ENCODE results near the gene TNFAIP3. TPM values are rescaled to one million over a fixed set of nuclear protein-coding genes. Genes with fewer than 3 reads are reported as not detected.

Gene TNFAIP3
- total and polyA plus RNA-seq, 2 donors (not counting 3 experiments of a cell fraction or from before 2014, with no cell fraction given), result 4.0 to 8.6 TPM

- FAIRE-seq, result no peak
- H3K79me2 ChIP-seq (ENCODE audit: control insufficient read depth, insufficient read depth, low read length), result no peaks in the 10 kb centered on the region
- H3K27ac ChIP-seq (ENCODE audit: insufficient read depth, low read depth, low read length), result no peak overlapping the region
- intact Hi-C loops (cut with micrococcal nuclease) (no loop called here), dilution Hi-C loops (cut with MboI; ENCODE audit: extremely low pct_ligation_motif_present, low sequenced_read_pairs) (no loop called here)
- TF ChIP-seq MAX (IDR thresholded peaks at IDR 0.05; ENCODE audit: insufficient read depth, insufficient read length), result no peak
- TF ChIP-seq FOS (IDR thresholded peaks at IDR 0.05; ENCODE audit: borderline replicate concordance, insufficient read depth, low read length), result no peak
- no peak for TF ChIP-seq GATA2 (IDR thresholded peaks at IDR 0.05; ENCODE audit: insufficient read depth, insufficient read length, low read depth, low read length)
- no peak for TF ChIP-seq JUN (IDR thresholded peaks at IDR 0.05; ENCODE audit: borderline replicate concordance, insufficient read depth, insufficient read length, low read depth)
- TF ChIP-seq CTCF (IDR thresholded peaks at IDR 0.05; ENCODE audit: extremely low read depth in 1 of 2, insufficient read depth in 1 of 2, low read depth in 1 of 2, low read length in 2 of 2), result no peak
- no peak for TF ChIP-seq POLR2A (IDR thresholded peaks at IDR 0.05; ENCODE audit: low read depth, low read length)
- TF ChIP-seq POLR2AphosphoS5 (IDR thresholded peaks at IDR 0.05; ENCODE audit: insufficient read depth, low read depth, low read length), result no peak
- no peak for TF ChIP-seq EZH2 (IDR thresholded peaks at IDR 0.05; ENCODE audit: borderline replicate concordance, low read depth, low read length, severe bottlenecking)
- no peak for TF ChIP-seq MYC (IDR thresholded peaks at IDR 0.05; ENCODE audit: low read depth, low read length)
- H3K9ac ChIP-seq (replicated peaks; ENCODE audit: extremely low read depth, insufficient read depth, low read length), result no peak overlapping the region
- DNase-seq (ENCODE audit: low read depth, low spot score), result no peak
- H3K4me3 ChIP-seq (replicated peaks in 1 of 3; ENCODE audit: insufficient read depth in 1 of 3, low read depth in 1 of 3, low read length in 3 of 3), result no peak overlapping the region
- H2AFZ ChIP-seq (ENCODE audit: low read depth, low read length), result no peak overlapping the region
- no peak overlapping the region for H3K4me2 ChIP-seq (ENCODE audit: insufficient read depth, low read length)
- H3K36me3 ChIP-seq (ENCODE audit: control insufficient read depth in 2 of 2, extremely low read depth in 1 of 2, insufficient read depth in 2 of 2, low read length in 2 of 2), result no peaks in the 10 kb centered on the region
- H3K9me3 ChIP-seq (replicated peaks; ENCODE audit: control insufficient read depth, insufficient read depth, low read length), result no peaks in the 10 kb centered on the region
- ChIA-PET CTCF (no interaction called here), POLR2A (no interaction called here)
- H3K27me3 ChIP-seq (ENCODE audit: control insufficient read depth in 2 of 2, insufficient read depth in 2 of 2, low read length in 2 of 2), result no peaks in the 10 kb centered on the region
- peaks cover 18% of the 10 kb centered on the region for H3K4me1 ChIP-seq (ENCODE audit: control insufficient read depth, extremely low read depth, insufficient read depth, low read length)
- no peaks in the 10 kb centered on the region for H3K9me1 ChIP-seq (replicated peaks; ENCODE audit: control insufficient read depth, extremely low read depth, insufficient read depth, low read length)
- no TSS peak for BruUV-seq (replicated peaks)
- H4K20me1 ChIP-seq (replicated peaks; ENCODE audit: control insufficient read depth, extremely low read depth, insufficient read depth, low read length), result no peaks in the 10 kb centered on the region
Observed at GRCh38 chr6:137903274-137903932, 36.3 kb downstream of the TNFAIP3 start.
